Heart left ventricle (tissue), 13 donors: ENCODE data around the gene AQP3.

ENCODE experiments used
- POLR2A ChIP-seq, 2 donors: fragments of 450-650 bp; IDR thresholded peaks; one replicate each; pipeline ENCODE4 v1.6.1; 2017; ENCODE audit warnings: antibody characterized with exemption in 2 of 2, mild to moderate bottlenecking in 2 of 2, moderate library complexity in 2 of 2
- TF ChIP-seq, protein P1 (sequence below), 12 donors: fragments of 200-600 bp; sonication (generic) in 4 of 12; IDR thresholded peaks; one replicate each; pipeline versions ENCODE4 v1.5.0 to v1.8.0; 2018 to 2022; ENCODE audit warnings: antibody characterized with exemption in 12 of 12, mild to moderate bottlenecking in 5 of 12
- donor health status: ischemic (EF 13 %, LVEDD 7.1; RV severe dilation, severe dysfunction).
- donor health status: DM: no; HTN: yes; CAD: no.
- donor health status: DM: no; HTN: no; CAD: no.
- donor health status: ischemic (EF 25% LVEDD 6.9; RV normal size, moderate dysfunction).
- donor health status: ischemic (EF 25% LVEDD 5.7; RV mildly dilated, moderate dysfunction).
- donor health status: ischemic (EF 35%, LVEDD 5.7; RV mildly dilated, moderate dysfunction).
- donor health status: nonischemic (EF 11% LVEDD 7.7; RV severe dilation, severe dysfunction).
- donor health status: DM: yes; HTN: yes; CAD: no.
- donor health status: PGD.
- donor health status: ischemic (EF 29% LVEDD 5.4; RV normal size, mild dysfunction).
- donor health status: nonischemic (EF 23%, LVEDD 6.1; RV moderate dilation, normal function).

DNA sequence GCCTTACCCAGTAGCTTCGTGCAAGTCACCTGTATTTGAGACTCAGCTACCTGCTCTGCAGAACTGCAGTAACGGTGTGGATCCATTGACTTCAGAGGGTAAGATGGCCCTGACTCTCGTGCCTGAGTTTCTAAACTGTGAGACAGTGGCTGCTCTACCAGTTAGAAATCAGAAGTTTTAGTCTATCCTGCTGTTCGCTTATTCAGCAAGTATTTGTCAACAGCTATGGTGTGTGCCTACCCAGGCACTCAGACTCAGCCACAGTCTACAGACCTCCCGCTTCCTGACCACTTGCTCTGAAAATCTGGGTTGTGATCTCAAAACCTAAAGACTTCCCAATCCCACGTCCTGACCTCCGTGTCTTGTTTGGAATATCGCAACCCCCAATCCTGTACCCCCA, 13.5 kb downstream of the AQP3 start:
- TF ChIP-seq, protein P1, sequence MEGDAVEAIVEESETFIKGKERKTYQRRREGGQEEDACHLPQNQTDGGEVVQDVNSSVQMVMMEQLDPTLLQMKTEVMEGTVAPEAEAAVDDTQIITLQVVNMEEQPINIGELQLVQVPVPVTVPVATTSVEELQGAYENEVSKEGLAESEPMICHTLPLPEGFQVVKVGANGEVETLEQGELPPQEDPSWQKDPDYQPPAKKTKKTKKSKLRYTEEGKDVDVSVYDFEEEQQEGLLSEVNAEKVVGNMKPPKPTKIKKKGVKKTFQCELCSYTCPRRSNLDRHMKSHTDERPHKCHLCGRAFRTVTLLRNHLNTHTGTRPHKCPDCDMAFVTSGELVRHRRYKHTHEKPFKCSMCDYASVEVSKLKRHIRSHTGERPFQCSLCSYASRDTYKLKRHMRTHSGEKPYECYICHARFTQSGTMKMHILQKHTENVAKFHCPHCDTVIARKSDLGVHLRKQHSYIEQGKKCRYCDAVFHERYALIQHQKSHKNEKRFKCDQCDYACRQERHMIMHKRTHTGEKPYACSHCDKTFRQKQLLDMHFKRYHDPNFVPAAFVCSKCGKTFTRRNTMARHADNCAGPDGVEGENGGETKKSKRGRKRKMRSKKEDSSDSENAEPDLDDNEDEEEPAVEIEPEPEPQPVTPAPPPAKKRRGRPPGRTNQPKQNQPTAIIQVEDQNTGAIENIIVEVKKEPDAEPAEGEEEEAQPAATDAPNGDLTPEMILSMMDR (IDR thresholded peaks at IDR 0.05) = no peak
- no peak for TF ChIP-seq POLR2A (IDR thresholded peaks at IDR 0.05)
